K562 (cell line): ENCODE measurements around the gene CBX4. TPM values are rescaled to one million over a fixed set of nuclear protein-coding genes. Genes with fewer than 3 reads are reported as not detected.

Experiments
- ARHGAP35 ChIP-seq: fragments of 450-650 bp; IDR thresholded peaks from 2 replicates; pipeline ENCODE4 v1.6.1; 2018; ENCODE audit not compliant: partially characterized antibody
- CBFB ChIP-seq: sonication (generic); formaldehyde crosslinking; IDR thresholded peaks from 2 replicates; pipeline ENCODE4 v1.4.0; 2020; ENCODE audit warnings: mild to moderate bottlenecking, missing genetic modification reagents
- CHCHD3 ChIP-seq: fragments of 250-450 bp; sonication (Bioruptor Pico); IDR thresholded peaks from 2 replicates; pipeline ENCODE4 v2.1.2; 2022; ENCODE audit warnings: mild to moderate bottlenecking
- ELF2 ChIP-seq: fragments of 250-450 bp; sonication (Bioruptor Pico); IDR thresholded peaks from 2 replicates; pipeline ENCODE4 v1.5.0; 2021; ENCODE audit warnings: mild to moderate bottlenecking
- HDAC2 ChIP-seq: fragments of 450-650 bp; IDR thresholded peaks from 2 replicates; pipeline ENCODE4 v1.6.1; 2016; ENCODE audit warnings: mild to moderate bottlenecking
- HSF4 ChIP-seq: fragments of 250-450 bp; sonication (Bioruptor Pico); IDR thresholded peaks from 2 replicates; pipeline ENCODE4 v2.1.2; 2022; ENCODE audit warnings: mild to moderate bottlenecking, moderate library complexity, borderline replicate concordance
- IRF2 ChIP-seq: sonication (generic); formaldehyde crosslinking; IDR thresholded peaks from 2 replicates; pipeline ENCODE4 v1.8.1; 2022; ENCODE audit warnings: mild to moderate bottlenecking, missing genetic modification reagents
- MCM3 ChIP-seq: fragments of 450-650 bp; IDR thresholded peaks from 2 replicates; pipeline ENCODE4 v1.6.1; 2016
- NFE2 ChIP-seq: IDR thresholded peaks from 2 replicates; pipeline ENCODE4 v1.6.1; 2014; ENCODE audit warnings: antibody characterized with exemption, low read depth
- NFIC ChIP-seq: fragments of 450-650 bp; IDR thresholded peaks from 2 replicates; pipeline ENCODE4 v1.6.1; 2017; ENCODE audit warnings: mild to moderate bottlenecking, inconsistent platforms
- POLR2G ChIP-seq: fragments of 200-400 bp; formaldehyde crosslinking; IDR thresholded peaks from 2 replicates; pipeline ENCODE4 v1.6.1; 2017; ENCODE audit warnings: low read depth, mild to moderate bottlenecking, antibody characterized with exemption, low read length, moderate library complexity
- RBM39 ChIP-seq: fragments of 200-400 bp; formaldehyde crosslinking; optimal IDR thresholded peaks from 2 replicates; pipeline ENCODE3; 2018; ENCODE audit warnings: low read depth, low read length
- SAFB ChIP-seq: fragments of 200-400 bp; formaldehyde crosslinking; IDR thresholded peaks from 2 replicates; pipeline ENCODE4 v1.6.1; 2017; ENCODE audit warnings: low read depth, low read length, borderline replicate concordance
- TAF1 ChIP-seq: IDR thresholded peaks from 2 replicates; pipeline ENCODE4 v1.6.1; 2011; ENCODE audit warnings: mild to moderate bottlenecking, low read length, moderate library complexity; ENCODE audit not compliant: insufficient read depth, control insufficient read depth, severe bottlenecking; ENCODE audit errors: extremely low read depth
- TEAD4 ChIP-seq, 2 experiments: sonication (generic) in 1 of 2; formaldehyde crosslinking in 1 of 2; IDR thresholded peaks; 2 replicates each; pipeline versions ENCODE4 v1.6.1 to v1.8.0; 2012 to 2022; ENCODE audit warnings: borderline replicate concordance in 1 of 2, inconsistent platforms in 1 of 2, low read length in 1 of 2, mild to moderate bottlenecking in 1 of 2, missing genetic modification reagents in 1 of 2
- THRAP3 ChIP-seq: fragments of 450-650 bp; IDR thresholded peaks from 2 replicates; pipeline ENCODE4 v1.6.1; 2016; ENCODE audit warnings: mild to moderate bottlenecking, inconsistent platforms, borderline replicate concordance
- ZBTB7A ChIP-seq: IDR thresholded peaks from 2 replicates; pipeline ENCODE4 v1.6.1; 2011; ENCODE audit warnings: low read depth, mild to moderate bottlenecking, low read length, moderate library complexity, borderline replicate concordance; ENCODE audit not compliant: control insufficient read depth
- ZNF212 ChIP-seq: fragments of 450-650 bp; formaldehyde crosslinking; IDR thresholded peaks from 2 replicates; pipeline ENCODE4 v1.4.0; 2020; ENCODE audit warnings: mild to moderate bottlenecking
- polyA plus RNA-seq, 8 experiments: library from polyadenylated mRNA; depleted of rRNA in 4 of 8; stranded (reverse) in 5 of 8; unstranded in 3 of 8; fragments of >200 nt; fragmentation: Nextera tagmentation in 2 of 8; fragmentation: Illumina TruSeq in 1 of 8; extraction: Ambion mirVana in 2 of 8; extraction: Trizol in 1 of 8; gene quantifications; 2 replicates each; pipeline versions ENCODE4 v1.2.1 to v1.2.3, GENCODE V29; 2011 to 2014; ENCODE audit warnings: inconsistent platforms in 1 of 8, missing spikeins in 1 of 8
- total RNA-seq, 7 experiments: library from RNA; depleted of rRNA in 6 of 7; stranded (reverse); fragments of >200 nt in 6 of 7; fragmentation: Illumina TruSeq in 2 of 7; extraction: Trizol in 2 of 7; gene quantifications; 2 replicates each; pipeline versions ENCODE4 v1.2.1 to v1.2.3, GENCODE V29; 2011 to 2021; ENCODE audit warnings: low replicate concordance in 1 of 7
- TF ChIP-seq, protein P1 (sequence below): fragments of 150-350 bp; IDR thresholded peaks from 2 replicates; pipeline ENCODE4 v1.6.1; 2014; ENCODE audit warnings: low read depth, mild to moderate bottlenecking, low read length, borderline replicate concordance
- TF ChIP-seq, protein P2 (sequence below), 2 experiments: fragments of 450-650 bp; conservative IDR thresholded peaks; 2 replicates each; pipeline ENCODE4 v1.6.1; 2017; ENCODE audit warnings: mild to moderate bottlenecking in 2 of 2, moderate library complexity in 2 of 2
- TF ChIP-seq, protein P3 (sequence below): fragments of 200-800 bp; sonication (Bioruptor generic); IDR thresholded peaks from 2 replicates; pipeline ENCODE4 v1.6.1; 2017; ENCODE audit warnings: missing genetic modification characterization, missing compliant biosample characterization

CBX4 gene
- total and polyA plus RNA-seq, 9 of the 15 experiments (the other 6 are each of a cell fraction or from before 2014, with no cell fraction given), result 0.98 to 50.5 (median 10.0) TPM

DNA sequence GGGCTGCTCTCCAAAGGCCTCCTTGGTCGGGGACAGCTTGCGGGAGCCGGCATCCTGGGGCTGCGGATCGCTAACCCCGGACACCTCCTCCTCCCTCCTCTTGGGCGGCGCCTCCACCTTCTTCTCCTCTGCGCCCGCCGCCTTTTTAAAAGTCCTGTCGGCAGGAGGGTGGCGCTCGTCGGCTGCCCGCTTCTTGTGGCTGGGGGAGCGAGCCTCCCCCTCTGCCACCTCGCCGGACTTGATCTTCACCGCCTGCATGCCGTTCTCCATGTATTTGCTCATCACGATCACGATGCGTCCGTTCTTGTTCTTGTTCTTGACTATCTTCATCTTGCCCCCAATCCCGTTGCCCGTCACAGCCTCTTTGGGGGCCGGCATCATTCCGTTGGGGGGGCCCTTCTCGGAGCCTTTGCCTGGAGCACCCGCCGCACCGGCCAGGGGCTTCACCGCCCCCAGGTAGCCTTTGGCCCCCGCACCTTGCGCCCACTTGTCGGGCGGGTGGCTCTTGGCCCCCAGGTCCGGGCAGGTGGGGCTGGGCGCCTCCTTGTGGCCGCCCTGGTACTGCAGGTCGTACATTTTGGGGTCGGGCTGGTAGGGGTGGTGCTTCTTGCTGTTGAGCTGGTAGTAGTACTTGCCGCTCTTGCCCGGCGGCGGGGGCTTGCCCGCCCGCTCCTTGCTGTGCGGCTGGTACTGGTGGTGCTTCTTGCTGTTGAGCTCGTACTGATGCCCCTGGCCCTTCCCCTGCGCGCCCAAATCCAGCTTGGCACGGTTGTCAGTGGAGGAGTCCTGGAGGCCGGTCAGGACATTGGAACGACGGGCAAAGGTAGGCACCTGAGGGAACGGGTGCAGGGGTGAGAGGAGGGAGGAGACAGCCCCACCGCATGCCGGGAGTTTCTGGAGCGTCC, 4.4 kb downstream of the CBX4 start (continued):
- TF ChIP-seq ZBTB7A (peak; percentile 75; the same call in 1 of the 2 replicates), NFE2 (no peak), ZNF212 (CRISPR knock-in tag) (no peak), NFIC (0 out of 2 replicates have a peak, but pooled peaks have one; percentile 4), POLR2G (peak; percentile 85), SAFB (no peak), IRF2 (CRISPR knock-in tag) (no peak), HSF4 (CRISPR knock-in tag) (no peak), RBM39 (no peak), HDAC2 (no peak), ELF2 (CRISPR knock-in tag) (no peak), ARHGAP35 (peak; percentile 3), CBFB (CRISPR knock-in tag) (no peak), TEAD4 (IDR thresholded peaks at IDR 0.05; ENCODE audit: low read length) (peak; percentile 24; the same call in 1 of the 2 replicates), TEAD4 (CRISPR knock-in tag; IDR thresholded peaks at IDR 0.05; ENCODE audit: borderline replicate concordance) (no peak), THRAP3 (peak; percentile 92; the same call in 1 of the 2 replicates), MCM3 (no peak), CHCHD3 (CRISPR knock-in tag) (no peak), TAF1 (no peak)
- TF ChIP-seq, protein P1, sequence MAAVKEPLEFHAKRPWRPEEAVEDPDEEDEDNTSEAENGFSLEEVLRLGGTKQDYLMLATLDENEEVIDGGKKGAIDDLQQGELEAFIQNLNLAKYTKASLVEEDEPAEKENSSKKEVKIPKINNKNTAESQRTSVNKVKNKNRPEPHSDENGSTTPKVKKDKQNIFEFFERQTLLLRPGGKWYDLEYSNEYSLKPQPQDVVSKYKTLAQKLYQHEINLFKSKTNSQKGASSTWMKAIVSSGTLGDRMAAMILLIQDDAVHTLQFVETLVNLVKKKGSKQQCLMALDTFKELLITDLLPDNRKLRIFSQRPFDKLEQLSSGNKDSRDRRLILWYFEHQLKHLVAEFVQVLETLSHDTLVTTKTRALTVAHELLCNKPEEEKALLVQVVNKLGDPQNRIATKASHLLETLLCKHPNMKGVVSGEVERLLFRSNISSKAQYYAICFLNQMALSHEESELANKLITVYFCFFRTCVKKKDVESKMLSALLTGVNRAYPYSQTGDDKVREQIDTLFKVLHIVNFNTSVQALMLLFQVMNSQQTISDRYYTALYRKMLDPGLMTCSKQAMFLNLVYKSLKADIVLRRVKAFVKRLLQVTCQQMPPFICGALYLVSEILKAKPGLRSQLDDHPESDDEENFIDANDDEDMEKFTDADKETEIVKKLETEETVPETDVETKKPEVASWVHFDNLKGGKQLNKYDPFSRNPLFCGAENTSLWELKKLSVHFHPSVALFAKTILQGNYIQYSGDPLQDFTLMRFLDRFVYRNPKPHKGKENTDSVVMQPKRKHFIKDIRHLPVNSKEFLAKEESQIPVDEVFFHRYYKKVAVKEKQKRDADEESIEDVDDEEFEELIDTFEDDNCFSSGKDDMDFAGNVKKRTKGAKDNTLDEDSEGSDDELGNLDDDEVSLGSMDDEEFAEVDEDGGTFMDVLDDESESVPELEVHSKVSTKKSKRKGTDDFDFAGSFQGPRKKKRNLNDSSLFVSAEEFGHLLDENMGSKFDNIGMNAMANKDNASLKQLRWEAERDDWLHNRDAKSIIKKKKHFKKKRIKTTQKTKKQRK, result no peak
- TF ChIP-seq, protein P2, sequence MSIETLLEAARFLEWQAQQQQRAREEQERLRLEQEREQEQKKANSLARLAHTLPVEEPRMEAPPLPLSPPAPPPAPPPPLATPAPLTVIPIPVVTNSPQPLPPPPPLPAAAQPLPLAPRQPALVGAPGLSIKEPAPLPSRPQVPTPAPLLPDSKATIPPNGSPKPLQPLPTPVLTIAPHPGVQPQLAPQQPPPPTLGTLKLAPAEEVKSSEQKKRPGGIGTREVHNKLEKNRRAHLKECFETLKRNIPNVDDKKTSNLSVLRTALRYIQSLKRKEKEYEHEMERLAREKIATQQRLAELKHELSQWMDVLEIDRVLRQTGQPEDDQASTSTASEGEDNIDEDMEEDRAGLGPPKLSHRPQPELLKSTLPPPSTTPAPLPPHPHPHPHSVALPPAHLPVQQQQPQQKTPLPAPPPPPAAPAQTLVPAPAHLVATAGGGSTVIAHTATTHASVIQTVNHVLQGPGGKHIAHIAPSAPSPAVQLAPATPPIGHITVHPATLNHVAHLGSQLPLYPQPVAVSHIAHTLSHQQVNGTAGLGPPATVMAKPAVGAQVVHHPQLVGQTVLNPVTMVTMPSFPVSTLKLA (conservative IDR thresholded peaks at IDR 0.05), result no peak
- TF ChIP-seq, protein P3, sequence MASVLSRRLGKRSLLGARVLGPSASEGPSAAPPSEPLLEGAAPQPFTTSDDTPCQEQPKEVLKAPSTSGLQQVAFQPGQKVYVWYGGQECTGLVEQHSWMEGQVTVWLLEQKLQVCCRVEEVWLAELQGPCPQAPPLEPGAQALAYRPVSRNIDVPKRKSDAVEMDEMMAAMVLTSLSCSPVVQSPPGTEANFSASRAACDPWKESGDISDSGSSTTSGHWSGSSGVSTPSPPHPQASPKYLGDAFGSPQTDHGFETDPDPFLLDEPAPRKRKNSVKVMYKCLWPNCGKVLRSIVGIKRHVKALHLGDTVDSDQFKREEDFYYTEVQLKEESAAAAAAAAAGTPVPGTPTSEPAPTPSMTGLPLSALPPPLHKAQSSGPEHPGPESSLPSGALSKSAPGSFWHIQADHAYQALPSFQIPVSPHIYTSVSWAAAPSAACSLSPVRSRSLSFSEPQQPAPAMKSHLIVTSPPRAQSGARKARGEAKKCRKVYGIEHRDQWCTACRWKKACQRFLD (CRISPR knock-in tag), result no peak
